HepG2 (cell line): Measurements from ENCODE around the gene PRRC2A. TPM values are rescaled to one million over a fixed set of nuclear protein-coding genes. Genes with fewer than 3 reads are reported as not detected.

Experiments
- ASH2L ChIP-seq: fragments of 300-600, 200-600 bp; sonication (generic); IDR thresholded peaks from 2 replicates; pipeline ENCODE4 v1.7.0; 2017; ENCODE audit warnings: low read depth, mild to moderate bottlenecking, moderate library complexity, mixed read lengths, low read length; ENCODE audit not compliant: insufficient read length
- BCL3 ChIP-seq: sonication (generic); formaldehyde crosslinking; IDR thresholded peaks from 2 replicates; pipeline ENCODE4 v1.5.1; 2020; ENCODE audit warnings: mild to moderate bottlenecking, missing genetic modification reagents, moderate library complexity
- BORCS8-MEF2B ChIP-seq: sonication (generic); formaldehyde crosslinking; IDR thresholded peaks from 2 replicates; pipeline ENCODE4 v1.8.0; 2022; ENCODE audit warnings: mild to moderate bottlenecking, missing genetic modification reagents
- CBX1 ChIP-seq: IDR thresholded peaks from one replicate; pipeline ENCODE4 v1.6.1; 2016; ENCODE audit warnings: antibody characterized with exemption, low read depth
- GABPA ChIP-seq, 2 experiments: IDR thresholded peaks; 2 replicates each; pipeline ENCODE4 v1.6.1; 2011 to 2016; ENCODE audit warnings: low read depth in 2 of 2, low read length in 1 of 2, missing biosample characterization in 1 of 2, missing genetic modification characterization in 1 of 2
- GTF3A ChIP-seq: sonication (generic); formaldehyde crosslinking; conservative IDR thresholded peaks from 2 replicates; pipeline ENCODE4 v1.4.0; 2020; ENCODE audit warnings: mild to moderate bottlenecking, missing genetic modification reagents
- KDM4B ChIP-seq: sonication (generic); formaldehyde crosslinking; IDR thresholded peaks from 2 replicates; pipeline ENCODE4 v1.4.0; 2020; ENCODE audit warnings: missing genetic modification reagents
- NCOR1 ChIP-seq: fragments of 200-600 bp; sonication (generic); IDR thresholded peaks from 2 replicates; pipeline ENCODE4 v1.7.0; 2017; ENCODE audit warnings: antibody characterized with exemption, low read length, borderline replicate concordance
- NR2C2 ChIP-seq: sonication (generic); formaldehyde crosslinking; IDR thresholded peaks from 2 replicates; pipeline ENCODE4 v1.4.0; 2020; ENCODE audit warnings: missing genetic modification reagents, mild to moderate bottlenecking, moderate library complexity, borderline replicate concordance
- POLR2AphosphoS2 ChIP-seq: IDR thresholded peaks from 2 replicates; pipeline ENCODE4 v1.6.1; 2011; ENCODE audit warnings: low read depth, low read length, improper control_type of control experiment
- PPARG ChIP-seq: conservative IDR thresholded peaks from 2 replicates; pipeline ENCODE4 v1.6.1; 2016; ENCODE audit warnings: missing biosample characterization, missing genetic modification reagents
- SIN3A ChIP-seq: IDR thresholded peaks from 2 replicates; pipeline ENCODE4 v1.6.1; 2011; ENCODE audit warnings: low read depth, mild to moderate bottlenecking, control low read depth, low read length, borderline replicate concordance
- SMARCC2 ChIP-seq: fragments of 450-650 bp; IDR thresholded peaks from 2 replicates; pipeline ENCODE4 v1.6.1; 2017; ENCODE audit warnings: antibody characterized with exemption, mild to moderate bottlenecking
- ZBTB1 ChIP-seq: sonication (generic); formaldehyde crosslinking; IDR thresholded peaks from 2 replicates; pipeline ENCODE4 v1.4.0; 2020; ENCODE audit warnings: missing genetic modification reagents, borderline replicate concordance
- ZBTB7B ChIP-seq: sonication (generic); formaldehyde crosslinking; IDR thresholded peaks from 2 replicates; pipeline ENCODE4 v1.4.0; 2020; ENCODE audit warnings: missing genetic modification reagents
- ZNF17 ChIP-seq: sonication (generic); formaldehyde crosslinking; IDR thresholded peaks from 2 replicates; pipeline ENCODE4 v1.5.0; 2020; ENCODE audit warnings: mild to moderate bottlenecking, missing genetic modification reagents
- ZNF20 ChIP-seq: sonication (generic); formaldehyde crosslinking; IDR thresholded peaks from 2 replicates; pipeline ENCODE4 v1.4.0; 2020; ENCODE audit warnings: mild to moderate bottlenecking, moderate library complexity, missing genetic modification reagents
- ZNF317 ChIP-seq: sonication (generic); formaldehyde crosslinking; IDR thresholded peaks from 2 replicates; pipeline ENCODE4 v1.5.0; 2020; ENCODE audit warnings: mild to moderate bottlenecking, missing genetic modification reagents
- ZNF337 ChIP-seq: sonication (generic); formaldehyde crosslinking; IDR thresholded peaks from 2 replicates; pipeline ENCODE4 v1.5.1; 2020; ENCODE audit warnings: missing genetic modification reagents, low read depth, mild to moderate bottlenecking, borderline replicate concordance
- ZNF496 ChIP-seq: sonication (generic); formaldehyde crosslinking; IDR thresholded peaks from 2 replicates; pipeline ENCODE4 v1.8.1; 2023; ENCODE audit warnings: mild to moderate bottlenecking, moderate library complexity, missing genetic modification reagents; ENCODE audit not compliant: insufficient replicate concordance
- ZNF549 ChIP-seq: sonication (generic); formaldehyde crosslinking; IDR thresholded peaks from 2 replicates; pipeline ENCODE4 v1.5.0; 2020; ENCODE audit warnings: missing genetic modification reagents
- ZNF550 ChIP-seq: sonication (generic); formaldehyde crosslinking; IDR thresholded peaks from 2 replicates; pipeline ENCODE4 v1.4.0; 2020; ENCODE audit warnings: mild to moderate bottlenecking, missing genetic modification reagents, borderline replicate concordance
- polyA plus RNA-seq, 8 experiments: library from polyadenylated mRNA; depleted of rRNA in 3 of 8; stranded (reverse) in 7 of 8; unstranded in 1 of 8; fragments of >200 nt; fragmentation: Illumina TruSeq in 4 of 8; extraction: Trizol in 4 of 8; gene quantifications; 2 replicates each; pipeline versions ENCODE4 v1.2.1 to v1.2.3, GENCODE V29; 2011 to 2016; ENCODE audit warnings: low read depth in 4 of 8, missing spikeins in 1 of 8, mixed read lengths in 1 of 8; ENCODE audit not compliant: insufficient read depth in 1 of 8
- total RNA-seq, 5 experiments: library from RNA; depleted of rRNA; stranded (reverse); fragments of >200 nt; fragmentation: Illumina TruSeq; extraction: Trizol; gene quantifications; 2 replicates each; pipeline ENCODE4 v1.2.3, GENCODE V29; 2016; ENCODE audit warnings: low read depth in 1 of 5
- TF ChIP-seq, protein P1 (sequence below), 2 experiments: fragments of 450-650 bp in 1 of 2; sonication (generic) in 1 of 2; formaldehyde crosslinking; IDR thresholded peaks; 2 replicates each; pipeline versions ENCODE4 v1.5.0 to v1.8.0; 2020 to 2022; ENCODE audit warnings: mild to moderate bottlenecking in 1 of 2, missing genetic modification reagents in 1 of 2
- TF ChIP-seq, protein P2 (sequence below): sonication (generic); formaldehyde crosslinking; IDR thresholded peaks from 2 replicates; pipeline ENCODE4 v1.4.0; 2020; ENCODE audit warnings: low read depth, missing genetic modification reagents

Gene PRRC2A
- total and polyA plus RNA-seq, 2 of the 13 experiments (the other 11 are each of a cell fraction or from before 2014, with no cell fraction given), result 38.9 to 47.4 TPM

DNA sequence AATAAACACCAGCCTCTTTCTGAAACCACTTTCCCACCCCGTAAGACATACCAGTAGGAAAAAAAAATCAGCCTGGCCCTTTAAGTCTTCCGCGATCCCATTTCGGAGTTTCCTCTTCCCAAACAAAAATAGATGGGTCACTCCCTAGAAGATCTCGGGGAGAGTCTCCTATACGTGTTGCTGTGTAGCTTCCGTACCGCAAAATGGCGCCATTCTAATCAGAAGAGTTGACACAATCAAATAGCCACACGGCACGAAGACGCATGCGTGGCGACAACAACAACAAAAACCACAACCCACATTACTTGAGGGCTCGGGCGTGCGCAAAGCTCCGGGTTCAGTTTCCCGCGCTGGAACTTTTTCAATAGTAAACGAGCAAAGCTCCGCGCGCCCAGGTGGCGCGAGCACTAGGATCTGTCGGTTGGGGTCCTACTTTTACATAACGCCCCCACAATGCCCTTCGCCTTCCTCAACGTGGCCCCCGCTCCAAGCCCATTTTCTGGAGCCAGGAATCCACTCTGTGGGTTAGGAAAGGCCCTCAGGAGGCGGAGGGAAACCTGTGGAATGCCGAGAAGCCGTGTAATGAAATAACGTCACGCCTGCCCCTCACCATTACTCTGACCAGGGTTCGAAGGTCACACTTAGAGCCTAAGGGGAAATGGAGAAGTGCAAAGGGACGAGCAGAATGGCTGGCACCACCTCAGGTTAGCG lies 44.4 kb downstream of the PRRC2A start, which contains the start of gene GPANK1 (continued):
- no peak for TF ChIP-seq KDM4B (CRISPR knock-in tag)
- TF ChIP-seq ZNF337 (CRISPR knock-in tag), result no peak; the same call in 1 of the 2 replicates
- no peak for TF ChIP-seq GTF3A (CRISPR knock-in tag)
- TF ChIP-seq ASH2L, result peak; percentile 60
- TF ChIP-seq ZNF549 (CRISPR knock-in tag), result no peak
- no peak for TF ChIP-seq ZNF17 (CRISPR knock-in tag)
- no peak for TF ChIP-seq SMARCC2
- TF ChIP-seq BCL3 (CRISPR knock-in tag), result no peak; the same call in 1 of the 2 replicates
- TF ChIP-seq GABPA (IDR thresholded peaks at IDR 0.05; ENCODE audit: low read depth, low read length), result no peak
- TF ChIP-seq GABPA (CRISPR knock-in tag; IDR thresholded peaks at IDR 0.05; ENCODE audit: low read depth), result peak; percentile 63
- TF ChIP-seq ZNF550 (CRISPR knock-in tag), result peak; percentile 98; the same call in 1 of the 2 replicates
- no peak for TF ChIP-seq ZNF317 (CRISPR knock-in tag)
- TF ChIP-seq ZBTB1, result no peak
- TF ChIP-seq BORCS8-MEF2B (CRISPR knock-in tag), result no peak
- TF ChIP-seq ZNF496 (CRISPR knock-in tag), result no peak
- peak; percentile 58; the same call in 1 of the 2 replicates for TF ChIP-seq NCOR1
- no peak for TF ChIP-seq PPARG (CRISPR knock-in tag)
- TF ChIP-seq ZBTB7B (CRISPR knock-in tag), result no peak
- TF ChIP-seq POLR2AphosphoS2, result no peak
- no peak for TF ChIP-seq NR2C2 (CRISPR knock-in tag)
- no peak for TF ChIP-seq CBX1
- TF ChIP-seq, protein P1, sequence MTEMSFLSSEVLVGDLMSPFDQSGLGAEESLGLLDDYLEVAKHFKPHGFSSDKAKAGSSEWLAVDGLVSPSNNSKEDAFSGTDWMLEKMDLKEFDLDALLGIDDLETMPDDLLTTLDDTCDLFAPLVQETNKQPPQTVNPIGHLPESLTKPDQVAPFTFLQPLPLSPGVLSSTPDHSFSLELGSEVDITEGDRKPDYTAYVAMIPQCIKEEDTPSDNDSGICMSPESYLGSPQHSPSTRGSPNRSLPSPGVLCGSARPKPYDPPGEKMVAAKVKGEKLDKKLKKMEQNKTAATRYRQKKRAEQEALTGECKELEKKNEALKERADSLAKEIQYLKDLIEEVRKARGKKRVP (CRISPR knock-in tag; IDR thresholded peaks at IDR 0.05), result no peak; a peak in 2 of 4 replicates
- no peak for TF ChIP-seq ZNF20 (CRISPR knock-in tag)
- peak; percentile 81 for TF ChIP-seq SIN3A
- TF ChIP-seq, protein P2, sequence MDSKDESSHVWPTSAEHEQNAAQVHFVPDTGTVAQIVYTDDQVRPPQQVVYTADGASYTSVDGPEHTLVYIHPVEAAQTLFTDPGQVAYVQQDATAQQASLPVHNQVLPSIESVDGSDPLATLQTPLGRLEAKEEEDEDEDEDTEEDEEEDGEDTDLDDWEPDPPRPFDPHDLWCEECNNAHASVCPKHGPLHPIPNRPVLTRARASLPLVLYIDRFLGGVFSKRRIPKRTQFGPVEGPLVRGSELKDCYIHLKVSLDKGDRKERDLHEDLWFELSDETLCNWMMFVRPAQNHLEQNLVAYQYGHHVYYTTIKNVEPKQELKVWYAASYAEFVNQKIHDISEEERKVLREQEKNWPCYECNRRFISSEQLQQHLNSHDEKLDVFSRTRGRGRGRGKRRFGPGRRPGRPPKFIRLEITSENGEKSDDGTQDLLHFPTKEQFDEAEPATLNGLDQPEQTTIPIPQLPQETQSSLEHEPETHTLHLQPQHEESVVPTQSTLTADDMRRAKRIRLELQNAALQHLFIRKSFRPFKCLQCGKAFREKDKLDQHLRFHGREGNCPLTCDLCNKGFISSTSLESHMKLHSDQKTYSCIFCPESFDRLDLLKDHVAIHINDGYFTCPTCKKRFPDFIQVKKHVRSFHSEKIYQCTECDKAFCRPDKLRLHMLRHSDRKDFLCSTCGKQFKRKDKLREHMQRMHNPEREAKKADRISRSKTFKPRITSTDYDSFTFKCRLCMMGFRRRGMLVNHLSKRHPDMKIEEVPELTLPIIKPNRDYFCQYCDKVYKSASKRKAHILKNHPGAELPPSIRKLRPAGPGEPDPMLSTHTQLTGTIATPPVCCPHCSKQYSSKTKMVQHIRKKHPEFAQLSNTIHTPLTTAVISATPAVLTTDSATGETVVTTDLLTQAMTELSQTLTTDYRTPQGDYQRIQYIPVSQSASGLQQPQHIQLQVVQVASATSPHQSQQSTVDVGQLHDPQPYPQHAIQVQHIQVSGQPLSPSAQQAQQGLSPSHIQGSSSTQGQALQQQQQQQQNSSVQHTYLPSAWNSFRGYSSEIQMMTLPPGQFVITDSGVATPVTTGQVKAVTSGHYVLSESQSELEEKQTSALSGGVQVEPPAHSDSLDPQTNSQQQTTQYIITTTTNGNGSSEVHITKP (CRISPR knock-in tag), result peak; percentile 51; the same call in 1 of the 2 replicates
